ENCODE data around the gene NEU3.

- TF ChIP-seq CTCF (IDR thresholded peaks at IDR 0.05; ENCODE audit: low read length), result no peak
- TF ChIP-seq EZH2 (optimal IDR thresholded peaks at IDR 0.05; ENCODE audit: low read depth, low read length), result no peak
- no peak for TF ChIP-seq EZH2phosphoT487 (IDR thresholded peaks at IDR 0.05; ENCODE audit: low read length)
Observed at GRCh38 chr11:74981888-74982287, 6.8 kb upstream of the NEU3 start.
